Fibroblast of peridontal ligament (primary cell): ENCODE measurements around the gene TMEM41A.
"Not testable (repeated sequence)": the region's sequence is repeated elsewhere in the genome, so short reads cannot be mapped to it uniquely, and the experiment has no call there.

ENCODE experiments used
- DNase-seq: peaks from one replicate; pipeline ENCODE4 v3.0.0-alpha.2; 2010; ENCODE audit errors: extremely low read depth

TMEM41A gene

DNA sequence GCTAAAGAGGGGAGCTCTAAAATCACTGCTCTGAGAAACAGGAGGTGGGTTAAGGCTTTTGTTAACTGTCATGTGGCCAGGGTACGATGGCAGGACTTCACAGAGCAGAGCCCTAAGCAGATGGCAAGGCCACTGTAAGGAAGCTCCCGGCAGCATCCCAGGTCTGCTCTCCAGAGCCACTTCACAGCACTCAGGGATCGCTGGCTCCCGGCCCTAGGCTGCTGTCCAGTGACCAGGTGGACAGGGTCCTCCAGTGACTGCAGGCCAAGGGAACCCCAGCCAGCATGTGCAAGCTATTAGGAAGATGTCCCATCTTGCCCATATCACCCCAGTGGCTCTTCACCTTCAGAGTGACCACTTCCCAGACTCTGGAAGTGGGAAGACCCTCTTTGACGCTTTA is 10.4 kb downstream of the TMEM41A start:
- no peak for DNase-seq

DNA sequence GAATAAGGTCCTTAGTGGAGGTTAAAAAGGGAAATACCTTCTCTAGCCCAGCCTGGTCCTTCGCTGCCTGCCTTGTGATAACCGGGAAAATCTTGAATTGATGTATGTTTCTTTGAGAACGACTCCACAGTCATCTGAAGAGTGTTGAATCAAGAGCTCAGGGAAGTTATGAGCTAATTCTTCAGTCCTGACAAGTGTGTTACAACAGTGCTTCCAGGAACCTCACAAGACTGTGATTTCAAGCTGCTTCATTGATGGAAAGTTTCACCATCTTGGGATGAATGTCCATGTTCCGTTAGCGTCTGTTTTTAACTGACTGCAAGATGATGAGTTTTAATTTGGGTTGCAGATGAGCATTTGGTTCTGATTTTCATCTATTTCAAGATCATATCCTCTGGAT is 12.4 kb downstream of the TMEM41A start:
- DNase-seq, result no peak

DNA sequence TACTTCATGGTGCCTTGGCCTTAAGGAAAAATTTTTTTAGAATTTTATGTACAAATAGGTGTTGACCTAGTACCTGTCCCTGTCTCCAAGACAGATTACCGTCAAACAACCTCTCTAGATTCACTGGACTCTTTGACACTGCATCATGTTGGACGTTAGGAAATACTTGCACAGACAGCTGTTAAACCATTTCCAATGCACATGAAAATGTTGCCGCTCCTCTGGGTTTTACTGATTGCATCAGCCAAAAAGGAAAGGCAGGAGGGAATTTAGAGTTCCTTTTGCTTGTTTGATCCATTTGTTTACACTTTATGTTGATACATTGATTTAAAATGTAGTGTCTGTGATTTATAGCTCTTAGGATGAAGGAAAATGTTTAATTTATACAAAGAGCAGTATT is 14.5 kb downstream of the TMEM41A start:
- no peak for DNase-seq

DNA sequence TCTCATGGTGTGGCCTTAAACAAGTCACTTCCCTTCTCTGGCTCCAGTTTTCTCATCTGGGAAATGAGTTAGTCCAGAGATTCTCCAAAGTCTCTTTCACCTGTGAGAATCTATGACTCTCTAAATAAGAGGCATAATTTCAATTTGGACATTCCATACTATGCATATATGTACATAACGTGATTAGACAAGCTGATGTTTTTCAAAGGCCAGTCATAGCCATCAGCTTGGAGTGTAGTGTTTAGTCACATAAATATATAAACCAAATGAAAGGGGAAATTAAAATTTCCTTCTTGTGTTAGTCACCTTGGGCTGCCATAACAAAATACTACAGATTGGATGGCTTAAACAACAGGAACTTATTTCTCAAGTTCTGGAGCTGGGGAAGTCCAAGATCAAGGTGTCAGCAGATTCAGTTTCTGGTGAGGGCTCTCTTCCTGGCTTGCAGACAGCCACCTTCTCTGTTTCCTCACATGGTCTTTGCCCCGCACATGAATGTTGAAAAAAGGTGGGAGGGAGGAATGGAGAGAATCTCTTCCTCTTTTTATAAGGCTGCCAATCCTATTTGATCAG is 19.4 kb downstream of the TMEM41A start:
- no peak for DNase-seq

GRCh38 chr3:185477316-185477715 is 21.5 kb downstream of the TMEM41A start:
- no peak for DNase-seq

- not testable (repeated sequence) for DNase-seq
Measured at GRCh38 chr3:185474922-185475321, 23.9 kb downstream of the TMEM41A start.

DNA sequence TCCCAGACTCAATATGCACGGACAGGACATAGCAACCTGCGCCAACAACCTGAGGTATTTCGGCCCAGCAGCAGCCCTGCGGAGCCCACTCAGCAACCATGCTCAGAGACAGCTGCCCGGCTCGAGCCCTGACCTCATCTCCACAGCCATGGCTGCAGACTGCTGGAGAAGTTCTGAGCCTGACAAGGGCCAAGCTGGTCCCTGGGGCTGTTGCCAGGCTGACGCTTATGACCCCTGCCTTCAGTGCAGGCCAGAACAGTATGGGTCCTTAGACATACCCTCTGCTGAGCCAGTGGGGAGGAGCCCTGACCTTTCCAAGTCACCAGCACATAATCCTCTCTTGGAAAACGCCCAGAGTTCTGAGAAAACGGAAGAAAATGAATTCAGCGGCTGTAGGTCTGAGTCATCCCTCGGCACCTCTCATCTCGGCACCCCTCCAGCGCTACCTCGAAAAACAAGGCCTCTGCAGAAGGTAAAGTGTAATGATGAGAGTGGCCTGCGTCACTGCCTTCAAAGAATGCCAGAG is 25.5 kb downstream of the TMEM41A start:
- DNase-seq, result no peak

DNA sequence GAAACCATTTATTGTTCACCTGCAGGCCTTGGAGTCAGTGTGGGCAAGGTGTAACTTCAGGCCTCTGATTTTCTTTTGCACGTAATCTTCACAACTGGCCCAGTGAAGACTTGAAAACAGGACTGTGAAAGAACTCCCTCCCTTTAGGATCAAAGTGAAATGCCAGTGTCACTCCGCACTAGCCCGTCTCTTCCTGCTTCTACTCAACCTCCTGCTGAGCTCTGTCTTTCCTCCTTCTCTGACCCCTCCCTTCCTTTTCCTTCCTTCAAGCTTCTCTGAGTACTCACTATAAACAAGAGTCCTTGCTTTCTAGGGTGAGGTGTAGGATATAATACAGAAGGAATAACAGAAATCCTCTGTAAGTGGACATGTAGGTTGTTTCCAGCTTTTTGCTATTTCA is 28.5 kb downstream of the TMEM41A start:
- no peak for DNase-seq

- no peak for DNase-seq
Measured at GRCh38 chr3:185469542-185469941, 29.3 kb downstream of the TMEM41A start.

- DNase-seq, result not testable (repeated sequence)
Measured at GRCh38 chr3:185466123-185466522, 32.7 kb downstream of the TMEM41A start.

DNA sequence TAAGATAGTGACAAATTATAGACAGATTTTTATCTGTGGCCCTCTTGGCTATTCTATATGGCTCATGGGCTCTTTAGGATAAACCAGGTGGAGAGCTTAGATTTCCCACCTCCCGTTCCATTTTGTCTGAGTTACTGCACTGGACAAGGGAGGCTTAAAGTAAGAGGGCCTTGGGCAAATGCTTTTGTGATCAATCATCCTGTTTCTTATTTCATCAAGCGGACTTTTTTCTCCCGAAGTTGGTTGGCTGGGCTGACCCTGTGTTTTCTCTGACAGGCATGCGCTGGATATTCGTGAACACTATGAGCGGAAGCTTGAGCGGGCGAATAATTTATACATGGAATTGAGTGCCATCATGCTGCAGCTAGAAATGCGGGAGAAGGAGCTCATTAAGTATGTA is 33.4 kb downstream of the TMEM41A start:
- no peak for DNase-seq

DNA sequence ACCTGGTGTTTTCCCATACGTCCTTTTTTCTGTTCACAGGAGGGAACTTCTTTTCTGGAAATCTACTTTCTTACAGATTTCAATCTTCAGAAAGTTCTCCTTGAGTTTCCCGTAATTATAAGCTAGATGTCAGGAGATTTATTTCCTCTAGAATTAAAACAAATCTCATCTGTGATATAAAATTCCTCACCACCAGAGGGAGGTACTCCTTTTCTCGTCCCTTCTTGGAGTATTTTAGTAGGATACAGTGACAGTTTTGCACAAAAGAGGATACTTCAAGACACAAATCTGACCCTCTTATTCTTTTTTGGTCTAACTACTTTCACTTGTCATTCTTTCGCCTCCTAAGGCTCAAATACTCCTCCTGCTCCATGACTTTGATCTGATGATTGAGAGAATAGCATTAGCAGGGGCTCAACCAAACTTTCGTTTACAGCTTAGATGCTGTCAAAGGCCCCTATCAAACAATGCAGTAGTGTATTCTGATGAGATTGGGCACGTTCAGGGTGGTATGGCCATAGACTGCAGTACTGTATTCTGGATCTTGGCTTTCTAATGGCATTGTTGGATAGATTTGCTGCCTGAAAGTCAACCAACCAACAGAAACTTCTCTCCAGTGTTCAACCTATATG is 38.0 kb downstream of the TMEM41A start:
- DNase-seq, result peak; percentile 30

GRCh38 chr3:185460309-185460708 is 38.5 kb downstream of the TMEM41A start:
- no peak for DNase-seq

- DNase-seq, result no peak
Measured at GRCh38 chr3:185457376-185457775, 41.5 kb downstream of the TMEM41A start.

- not testable (repeated sequence) for DNase-seq
Measured at GRCh38 chr3:185451432-185451831, 47.4 kb downstream of the TMEM41A start.

DNA sequence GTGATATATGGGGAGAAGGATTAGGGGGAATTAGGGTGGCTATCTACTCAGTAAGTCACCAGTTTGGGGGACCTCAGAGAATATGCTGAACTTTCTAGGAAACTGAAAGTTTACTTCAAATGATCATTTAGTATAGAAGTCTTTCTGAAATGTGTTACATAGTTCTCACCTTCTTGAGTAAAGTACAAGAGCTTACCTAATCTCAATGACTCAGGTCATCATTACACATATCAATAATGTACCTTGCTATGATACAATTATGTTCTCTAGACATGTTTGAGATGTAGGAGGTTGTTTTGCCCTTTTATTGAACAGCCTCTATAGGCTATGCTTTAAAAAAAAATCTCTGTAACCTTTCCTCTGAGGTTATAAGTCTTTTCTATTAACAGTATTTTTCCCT is 50.7 kb downstream of the TMEM41A start:
- no peak for DNase-seq

GRCh38 chr3:185444329-185444728 is 54.5 kb downstream of the TMEM41A start:
- DNase-seq, result no peak

DNA sequence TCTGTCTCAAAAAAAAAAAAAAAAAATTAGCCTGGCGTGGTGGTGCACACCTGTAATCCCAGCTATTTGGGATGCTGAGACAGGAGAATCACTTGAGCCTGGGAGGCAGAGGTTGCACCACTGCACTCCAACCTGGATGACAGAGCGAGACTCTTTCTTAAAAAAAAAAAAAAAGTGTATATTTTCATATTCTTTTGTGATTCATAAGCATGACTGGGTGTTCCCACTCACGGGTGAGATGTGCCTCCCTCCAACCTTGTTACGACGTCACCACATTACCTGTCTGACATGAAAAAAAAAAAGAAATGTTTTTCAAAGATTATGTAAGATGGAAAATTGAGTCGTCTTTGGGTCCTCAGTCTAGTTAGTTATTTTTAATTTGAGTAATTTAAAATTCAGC is 56.8 kb downstream of the TMEM41A start:
- no peak for DNase-seq

- DNase-seq, result no peak
Measured at GRCh38 chr3:185439745-185440466, 58.9 kb downstream of the TMEM41A start.
